Measurements from ENCODE around the gene KCNQ5. TPM values are rescaled to one million over a fixed set of nuclear protein-coding genes. Genes with fewer than 3 reads are reported as not detected.

The KCNQ5 gene
- total and polyA plus RNA-seq, 11 donors, result 0.06 to 0.18 TPM; not detected in 9

DNA sequence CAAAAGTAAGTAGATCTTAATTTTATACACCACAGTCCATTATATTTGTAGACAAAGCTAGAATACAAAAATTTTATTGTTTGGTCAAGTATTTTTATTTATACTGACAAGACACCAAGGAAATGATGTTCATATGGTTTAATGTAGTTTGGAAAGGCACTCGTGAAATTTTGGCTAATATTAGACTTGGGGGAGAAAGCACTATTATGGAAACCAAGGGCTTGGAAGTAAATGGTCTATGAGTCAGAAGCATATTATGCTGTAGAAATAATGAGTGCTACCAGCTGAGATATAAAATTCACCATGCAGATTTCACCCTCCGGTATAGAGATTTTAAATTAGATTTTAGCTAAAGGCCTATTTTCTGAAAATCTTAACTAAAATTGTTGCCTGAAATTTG lies 233.6 kb downstream of the KCNQ5 start:
- intact Hi-C loops (cut with DNase I), result no loop called here
- TF ChIP-seq, protein P1, sequence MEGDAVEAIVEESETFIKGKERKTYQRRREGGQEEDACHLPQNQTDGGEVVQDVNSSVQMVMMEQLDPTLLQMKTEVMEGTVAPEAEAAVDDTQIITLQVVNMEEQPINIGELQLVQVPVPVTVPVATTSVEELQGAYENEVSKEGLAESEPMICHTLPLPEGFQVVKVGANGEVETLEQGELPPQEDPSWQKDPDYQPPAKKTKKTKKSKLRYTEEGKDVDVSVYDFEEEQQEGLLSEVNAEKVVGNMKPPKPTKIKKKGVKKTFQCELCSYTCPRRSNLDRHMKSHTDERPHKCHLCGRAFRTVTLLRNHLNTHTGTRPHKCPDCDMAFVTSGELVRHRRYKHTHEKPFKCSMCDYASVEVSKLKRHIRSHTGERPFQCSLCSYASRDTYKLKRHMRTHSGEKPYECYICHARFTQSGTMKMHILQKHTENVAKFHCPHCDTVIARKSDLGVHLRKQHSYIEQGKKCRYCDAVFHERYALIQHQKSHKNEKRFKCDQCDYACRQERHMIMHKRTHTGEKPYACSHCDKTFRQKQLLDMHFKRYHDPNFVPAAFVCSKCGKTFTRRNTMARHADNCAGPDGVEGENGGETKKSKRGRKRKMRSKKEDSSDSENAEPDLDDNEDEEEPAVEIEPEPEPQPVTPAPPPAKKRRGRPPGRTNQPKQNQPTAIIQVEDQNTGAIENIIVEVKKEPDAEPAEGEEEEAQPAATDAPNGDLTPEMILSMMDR (IDR thresholded peaks at IDR 0.05), result no peak
- TF ChIP-seq POLR2A (IDR thresholded peaks at IDR 0.05), result no peak
- Histone ChIP-seq H3K27me3 (no peaks in the 10 kb centered on the region), H3K4me1 (no peaks in the 10 kb centered on the region), H3K9me3 (no peaks in the 10 kb centered on the region), H3K4me3 (no peak overlapping the region), H3K36me3 (no peaks in the 10 kb centered on the region), H3K27ac (no peak overlapping the region)
- no peak for ATAC-seq
- no peak for DNase-seq
- WGBS, 4 donors, result 65 to 83% (median 76%) methylated on average over 2 of the region's 2 CpGs

DNA sequence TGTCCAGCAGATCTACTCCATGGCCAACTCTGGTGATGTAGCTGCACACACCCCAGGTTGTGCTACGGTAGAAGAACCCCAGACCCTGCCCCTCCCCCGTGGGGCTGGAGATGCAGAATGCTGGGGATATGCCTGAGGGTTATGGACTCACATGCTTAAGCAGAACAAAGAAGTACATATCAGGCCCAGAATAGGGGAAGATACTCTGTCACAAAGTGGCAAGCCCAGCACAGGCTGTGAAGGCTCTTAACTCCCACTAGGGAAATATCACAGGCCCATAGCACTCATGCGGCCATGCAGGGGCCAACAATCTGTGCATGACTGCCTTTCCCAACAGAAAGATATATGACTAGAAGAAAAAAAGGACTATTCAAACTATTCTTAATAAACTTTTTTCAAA lies 234.9 kb downstream of the KCNQ5 start:
- H3K36me3 ChIP-seq, result no peaks in the 10 kb centered on the region
- 74 to 87% (median 80%) methylated on average over 3 of the region's 3 CpGs for WGBS, 4 donors
- DNase-seq (no peak), ATAC-seq (no peak)
- no peaks in the 10 kb centered on the region for H3K27me3 ChIP-seq
- H3K4me3 ChIP-seq, result no peak overlapping the region
- TF ChIP-seq, protein P1 (IDR thresholded peaks at IDR 0.05), result no peak
- no peak for TF ChIP-seq POLR2A (IDR thresholded peaks at IDR 0.05)
- no peaks in the 10 kb centered on the region for H3K9me3 ChIP-seq
- intact Hi-C loops (cut with DNase I), result no loop called here
- no peak overlapping the region for H3K27ac ChIP-seq
- peaks cover 0 to 7% (median 0%) of the 10 kb centered on the region in 12 donors for H3K4me1 ChIP-seq

DNA sequence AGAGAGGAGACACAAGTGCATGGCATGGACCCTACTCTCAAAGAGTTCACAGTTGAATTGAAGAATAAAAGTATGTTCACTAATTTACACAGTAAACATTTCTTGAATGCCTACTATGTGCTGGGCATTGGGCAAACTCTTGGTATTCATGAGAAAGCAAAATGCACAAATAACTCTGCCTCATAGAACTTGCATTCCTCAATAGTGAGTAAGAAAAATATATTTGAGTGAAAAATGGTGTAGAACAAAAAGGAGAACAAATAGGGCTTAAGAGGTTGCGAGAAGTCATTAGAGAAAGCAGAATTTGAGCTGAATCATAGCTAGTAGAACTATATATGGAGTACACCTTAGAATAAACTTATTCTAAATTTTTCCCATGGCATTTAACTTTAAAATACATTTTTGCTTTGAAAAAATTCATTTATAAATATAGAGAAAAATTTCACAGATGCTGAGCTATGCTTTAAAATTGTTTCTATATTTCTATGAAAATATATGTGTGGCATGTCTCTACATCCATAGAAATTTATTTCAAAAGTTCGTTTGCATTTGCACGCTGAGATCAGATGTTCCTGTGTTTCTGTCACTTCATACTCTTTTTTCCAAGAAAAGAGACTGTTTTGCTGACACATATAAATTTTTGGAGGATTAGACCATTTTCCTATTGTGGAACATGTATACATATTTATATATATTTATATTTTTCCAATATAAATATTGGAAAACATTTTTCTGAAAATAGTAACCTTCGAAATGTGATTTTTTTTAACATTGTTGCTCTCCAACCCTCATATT lies 236.1 kb downstream of the KCNQ5 start:
- H3K27ac ChIP-seq, result no peak overlapping the region
- H3K36me3 ChIP-seq, result no peaks in the 10 kb centered on the region
- H3K27me3 ChIP-seq, result no peaks in the 10 kb centered on the region
- H3K4me1 ChIP-seq, result peaks cover 0 to 19% (median 0%) of the 10 kb centered on the region in 12 donors
- intact Hi-C loops (cut with DNase I), result no loop called here
- WGBS, 4 donors, result 80 to 88% (median 85%) methylated on average over 4 of the region's 4 CpGs
- no peak for DNase-seq
- ATAC-seq, result no peak
- no peaks in the 10 kb centered on the region for H3K9me3 ChIP-seq
- TF ChIP-seq, protein P1 (IDR thresholded peaks at IDR 0.05), result no peak
- no peak for TF ChIP-seq POLR2A (IDR thresholded peaks at IDR 0.05)
- H3K4me3 ChIP-seq, result no peak overlapping the region

DNA sequence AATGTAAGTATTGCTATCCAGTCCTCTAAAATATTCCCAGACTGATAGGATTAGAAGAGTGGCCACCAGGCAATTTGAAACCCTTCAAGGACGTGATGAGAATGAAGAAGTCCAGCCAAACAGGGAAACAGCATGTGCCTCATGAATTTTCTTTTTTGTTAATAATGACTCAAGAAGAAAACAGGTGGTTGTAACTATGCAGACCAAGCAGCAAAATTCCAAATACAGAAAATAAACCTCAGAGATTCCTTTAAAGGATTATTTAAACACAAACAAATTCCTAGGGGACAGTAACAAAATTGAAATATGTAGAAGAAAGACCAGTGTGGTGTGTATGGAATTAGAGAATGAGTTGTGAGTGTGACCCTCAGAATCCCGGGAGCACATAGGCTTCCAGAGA lies 239.2 kb downstream of the KCNQ5 start:
- Histone ChIP-seq H3K27ac (no peak overlapping the region), H3K9me3 (no peaks in the 10 kb centered on the region), H3K4me3 (no peak overlapping the region), H3K27me3 (no peaks in the 10 kb centered on the region), H3K36me3 (no peaks in the 10 kb centered on the region), H3K4me1 (peaks cover 0 to 19% (median 0%) of the 10 kb centered on the region in 12 donors)
- TF ChIP-seq, protein P1 (IDR thresholded peaks at IDR 0.05), result no peak
- TF ChIP-seq POLR2A (IDR thresholded peaks at IDR 0.05), result no peak
- intact Hi-C loops (cut with DNase I), result no loop called here
- 40 to 57% (median 52%) methylated on average over 2 of the region's 2 CpGs for WGBS, 4 donors
- ATAC-seq (peak in 1 of 4 donors; percentile 60), DNase-seq (no peak)
